ENCODE results near the gene UBA1. TPM values are rescaled to one million over a fixed set of nuclear protein-coding genes. Genes with fewer than 3 reads are reported as not detected.

UBA1 gene
- total and polyA plus RNA-seq, 2 of the 13 experiments (the other 11 are each of a cell fraction or from before 2014, with no cell fraction given) = 93.3 to 129 TPM

GRCh38 chrX:47175588-47175980 lies 18.0 kb upstream of the UBA1 start:
- Histone ChIP-seq H4K20me1 (ENCODE audit: insufficient read depth, low read length) (no peaks in the 10 kb centered on the region), H3K4me2 (ENCODE audit: low read depth, low read length) (no peak overlapping the region), H3K9ac (ENCODE audit: insufficient read depth, low read depth, low read length) (no peak overlapping the region), H3K4me3 (replicated peaks in 1 of 3; ENCODE audit: insufficient read depth in 1 of 3, low read depth in 2 of 3, low read length in 3 of 3) (no peak overlapping the region), H3K27me3 (ENCODE audit: control insufficient read depth in 1 of 2, insufficient read depth in 2 of 2, low read length in 2 of 2) (no peaks in the 10 kb centered on the region), H2AFZ (ENCODE audit: low read length) (no peak overlapping the region), H3K27ac (ENCODE audit: extremely low read length, insufficient read depth, low read length) (no peak overlapping the region), H3K79me2 (ENCODE audit: insufficient read depth, low read length) (no peaks in the 10 kb centered on the region), H3K4me1 (ENCODE audit: insufficient read depth, low read length) (no peaks in the 10 kb centered on the region), H3K36me3 (replicated peaks in 1 of 2; ENCODE audit: control insufficient read depth in 1 of 2, insufficient read depth in 2 of 2, low read length in 2 of 2) (peaks cover 18 to 30% of the 10 kb centered on the region in 2 experiments), H3K9me3 (ENCODE audit: low read length) (no peaks in the 10 kb centered on the region)
- BruUV-seq (replicated peaks) = no TSS peak
- no peak for DNase-seq (ENCODE audit: low spot score)
- POLR2A ChIA-PET = no interaction called here
- in situ Hi-C loops (cut with HindIII; ENCODE audit: extremely low pct_ligation_motif_present, low pct_unique_long_range_greater_than_20kb) = no loop called here
- CTCF ChIA-PET (ENCODE audit: low intra/inter-chr PET ratio, low total read pairs) = no interaction called here
- no peak for FAIRE-seq
- TF ChIP-seq DNMT1 (CRISPR knock-in tag; IDR thresholded peaks at IDR 0.05) (no peak), CREB3 (CRISPR knock-in tag; IDR thresholded peaks at IDR 0.05) (no peak), ERF (CRISPR knock-in tag; IDR thresholded peaks at IDR 0.05) (no peak), ZBTB37 (CRISPR knock-in tag; IDR thresholded peaks at IDR 0.05) (no peak), SSRP1 (CRISPR knock-in tag; IDR thresholded peaks at IDR 0.05) (no peak), ZNF30 (CRISPR knock-in tag; IDR thresholded peaks at IDR 0.05) (no peak), RELA (CRISPR knock-in tag; IDR thresholded peaks at IDR 0.05) (no peak), KDM5B (CRISPR knock-in tag; IDR thresholded peaks at IDR 0.05; ENCODE audit: borderline replicate concordance) (no peak), MED1 (CRISPR knock-in tag; IDR thresholded peaks at IDR 0.05) (no peak), ZNF232 (CRISPR knock-in tag; IDR thresholded peaks at IDR 0.05; ENCODE audit: borderline replicate concordance) (no peak), SNAPC5 (CRISPR knock-in tag; IDR thresholded peaks at IDR 0.05; ENCODE audit: borderline replicate concordance) (no peak), ZNF350 (CRISPR knock-in tag; IDR thresholded peaks at IDR 0.05; ENCODE audit: borderline replicate concordance, low read depth) (no peak)
- TF ChIP-seq, protein P1, sequence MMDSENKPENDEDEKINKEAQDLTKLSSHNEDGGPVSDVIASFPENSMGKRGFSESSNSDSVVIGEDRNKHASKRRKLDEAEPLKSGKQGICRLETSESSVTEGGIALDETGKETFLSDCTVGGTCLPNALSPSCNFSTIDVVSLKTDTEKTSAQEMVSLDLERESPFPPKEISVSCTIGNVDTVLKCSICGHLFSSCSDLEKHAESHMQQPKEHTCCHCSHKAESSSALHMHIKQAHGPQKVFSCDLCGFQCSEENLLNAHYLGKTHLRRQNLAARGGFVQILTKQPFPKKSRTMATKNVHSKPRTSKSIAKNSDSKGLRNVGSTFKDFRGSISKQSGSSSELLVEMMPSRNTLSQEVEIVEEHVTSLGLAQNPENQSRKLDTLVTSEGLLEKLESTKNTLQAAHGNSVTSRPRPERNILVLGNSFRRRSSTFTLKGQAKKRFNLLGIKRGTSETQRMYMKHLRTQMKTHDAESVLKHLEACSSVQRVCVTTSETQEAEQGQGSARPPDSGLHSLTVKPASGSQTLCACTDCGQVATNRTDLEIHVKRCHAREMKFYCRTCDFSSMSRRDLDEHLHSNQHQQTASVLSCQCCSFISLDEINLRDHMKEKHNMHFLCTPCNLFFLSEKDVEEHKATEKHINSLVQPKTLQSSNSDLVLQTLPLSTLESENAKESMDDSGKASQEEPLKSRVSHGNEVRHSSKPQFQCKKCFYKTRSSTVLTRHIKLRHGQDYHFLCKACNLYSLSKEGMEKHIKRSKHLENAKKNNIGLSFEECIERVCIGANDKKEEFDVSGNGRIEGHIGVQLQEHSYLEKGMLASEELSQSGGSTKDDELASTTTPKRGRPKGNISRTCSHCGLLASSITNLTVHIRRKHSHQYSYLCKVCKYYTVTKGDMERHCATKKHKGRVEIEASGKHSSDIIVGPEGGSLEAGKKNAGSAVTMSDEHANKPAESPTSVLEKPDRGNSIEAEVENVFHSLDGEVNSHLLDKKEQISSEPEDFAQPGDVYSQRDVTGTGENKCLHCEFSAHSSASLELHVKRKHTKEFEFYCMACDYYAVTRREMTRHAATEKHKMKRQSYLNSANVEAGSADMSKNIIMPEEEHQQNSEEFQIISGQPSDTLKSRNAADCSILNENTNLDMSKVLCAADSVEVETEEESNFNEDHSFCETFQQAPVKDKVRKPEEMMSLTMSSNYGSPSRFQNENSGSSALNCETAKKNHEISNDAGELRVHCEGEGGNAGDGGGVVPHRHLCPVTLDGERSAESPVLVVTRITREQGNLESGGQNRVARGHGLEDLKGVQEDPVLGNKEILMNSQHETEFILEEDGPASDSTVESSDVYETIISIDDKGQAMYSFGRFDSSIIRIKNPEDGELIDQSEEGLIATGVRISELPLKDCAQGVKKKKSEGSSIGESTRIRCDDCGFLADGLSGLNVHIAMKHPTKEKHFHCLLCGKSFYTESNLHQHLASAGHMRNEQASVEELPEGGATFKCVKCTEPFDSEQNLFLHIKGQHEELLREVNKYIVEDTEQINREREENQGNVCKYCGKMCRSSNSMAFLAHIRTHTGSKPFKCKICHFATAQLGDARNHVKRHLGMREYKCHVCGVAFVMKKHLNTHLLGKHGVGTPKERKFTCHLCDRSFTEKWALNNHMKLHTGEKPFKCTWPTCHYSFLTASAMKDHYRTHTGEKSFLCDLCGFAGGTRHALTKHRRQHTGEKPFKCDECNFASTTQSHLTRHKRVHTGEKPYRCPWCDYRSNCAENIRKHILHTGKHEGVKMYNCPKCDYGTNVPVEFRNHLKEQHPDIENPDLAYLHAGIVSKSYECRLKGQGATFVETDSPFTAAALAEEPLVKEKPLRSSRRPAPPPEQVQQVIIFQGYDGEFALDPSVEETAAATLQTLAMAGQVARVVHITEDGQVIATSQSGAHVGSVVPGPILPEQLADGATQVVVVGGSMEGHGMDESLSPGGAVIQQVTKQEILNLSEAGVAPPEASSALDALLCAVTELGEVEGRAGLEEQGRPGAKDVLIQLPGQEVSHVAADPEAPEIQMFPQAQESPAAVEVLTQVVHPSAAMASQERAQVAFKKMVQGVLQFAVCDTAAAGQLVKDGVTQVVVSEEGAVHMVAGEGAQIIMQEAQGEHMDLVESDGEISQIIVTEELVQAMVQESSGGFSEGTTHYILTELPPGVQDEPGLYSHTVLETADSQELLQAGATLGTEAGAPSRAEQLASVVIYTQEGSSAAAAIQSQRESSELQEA (CRISPR knock-in tag; IDR thresholded peaks at IDR 0.05; ENCODE audit: not compliant biosample characterization) = no peak
- TF ChIP-seq, protein P2, sequence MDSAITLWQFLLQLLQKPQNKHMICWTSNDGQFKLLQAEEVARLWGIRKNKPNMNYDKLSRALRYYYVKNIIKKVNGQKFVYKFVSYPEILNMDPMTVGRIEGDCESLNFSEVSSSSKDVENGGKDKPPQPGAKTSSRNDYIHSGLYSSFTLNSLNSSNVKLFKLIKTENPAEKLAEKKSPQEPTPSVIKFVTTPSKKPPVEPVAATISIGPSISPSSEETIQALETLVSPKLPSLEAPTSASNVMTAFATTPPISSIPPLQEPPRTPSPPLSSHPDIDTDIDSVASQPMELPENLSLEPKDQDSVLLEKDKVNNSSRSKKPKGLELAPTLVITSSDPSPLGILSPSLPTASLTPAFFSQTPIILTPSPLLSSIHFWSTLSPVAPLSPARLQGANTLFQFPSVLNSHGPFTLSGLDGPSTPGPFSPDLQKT (CRISPR knock-in tag; IDR thresholded peaks at IDR 0.05; ENCODE audit: borderline replicate concordance) = no peak
- 93% methylated on average over 6 of the region's 12 CpGs for WGBS (ENCODE audit: low lambda C conversion rate)
- ATAC-seq = no peak
- intact Hi-C loops (cut with micrococcal nuclease; ENCODE audit: unreplicated experiment) = no loop called here
